Activated naive CD4-positive, alpha-beta T cell treated with anti-CD3 and anti-CD28 coated beads, Interleukin-2, amount 50 U/mL, for 72 hours (primary cell): ENCODE measurements around the gene NKD1. TPM values are rescaled to one million over a fixed set of nuclear protein-coding genes. Genes with fewer than 3 reads are reported as not detected.
"Not testable (repeated sequence)": the region's sequence is repeated elsewhere in the genome, so short reads cannot be mapped to it uniquely, and the experiment has no call there.

ENCODE experiments used
- ATAC-seq, 2 donors: fragments of 150-1000 bp; cut with Tn5 transposase; 2 replicates each; pipeline ENCODE4 v1.10.0; 2021; ENCODE audit warnings: mild to moderate bottlenecking in 2 of 2, moderate library complexity in 2 of 2
- DNase-seq, 2 donors: peaks; one replicate each; pipeline ENCODE4 v3.0.0; 2021 to 2022; ENCODE audit warnings: low spot score in 2 of 2
- H3K27ac Mint-ChIP-seq, 2 donors: one replicate each; pipeline ENCODE4 v1.8.0; 2022; ENCODE audit warnings: mild to moderate bottlenecking in 2 of 2, mixed read lengths in 2 of 2
- H3K36me3 Mint-ChIP-seq, 2 donors: one replicate each; pipeline ENCODE4 v1.8.0; 2022; ENCODE audit warnings: mixed read lengths in 2 of 2
- H3K9me3 Mint-ChIP-seq, 2 donors: one replicate each; pipeline ENCODE4 v1.8.0; 2022; ENCODE audit warnings: mixed read lengths in 2 of 2
- total RNA-seq, 2 donors: library from RNA; stranded (reverse); gene quantifications; one replicate each; pipeline ENCODE4 v1.2.3, GENCODE V29; 2022

The NKD1 gene
- total RNA-seq, 2 donors from 2014 or later = 1.4 to 2.1 TPM

DNA sequence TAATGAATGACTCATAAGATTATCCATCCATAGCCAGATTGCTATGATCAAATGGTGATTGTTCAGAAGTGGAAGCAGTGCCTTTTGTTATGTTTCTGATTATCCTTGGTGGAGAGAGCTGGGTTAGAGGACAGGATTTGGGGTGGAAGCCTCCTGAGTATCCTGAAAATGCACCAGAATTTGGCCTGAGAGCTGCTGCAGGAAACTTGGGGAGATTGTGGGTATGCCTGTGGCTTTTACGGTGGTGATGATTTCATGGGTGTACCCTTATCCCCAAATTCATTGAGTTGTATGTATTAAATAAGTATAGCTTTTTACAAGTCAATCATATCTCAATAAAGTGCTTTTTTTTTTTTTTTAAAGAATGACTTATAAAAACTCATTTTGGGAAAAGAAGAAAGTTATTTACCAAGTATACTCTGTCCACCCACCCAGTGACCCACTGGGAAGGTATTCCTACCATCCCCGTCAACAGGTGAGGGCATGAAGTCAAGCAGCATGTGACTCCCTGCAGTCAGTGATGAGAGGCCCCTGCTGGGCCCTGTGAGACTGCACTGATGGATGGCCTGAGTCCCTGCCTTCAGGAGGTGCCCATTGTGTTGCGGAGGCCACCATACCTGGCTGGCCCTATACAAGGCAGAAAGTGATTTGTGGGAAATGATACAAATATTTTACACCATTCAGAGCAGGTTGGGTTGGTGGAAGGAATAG is 28.4 kb downstream of the NKD1 start:
- H3K9me3 Mint-ChIP-seq = peaks cover 0 to 3% of the 10 kb centered on the region in 2 donors
- no peaks in the 10 kb centered on the region for H3K36me3 Mint-ChIP-seq
- DNase-seq = no peak
- no peak for ATAC-seq
- H3K27ac Mint-ChIP-seq = no peak overlapping the region

- ATAC-seq = no peak
- no peaks in the 10 kb centered on the region for H3K36me3 Mint-ChIP-seq
- no peak overlapping the region for H3K27ac Mint-ChIP-seq
- H3K9me3 Mint-ChIP-seq = peaks cover 0 to 3% of the 10 kb centered on the region in 2 donors
- no peak for DNase-seq
Measured at GRCh38 chr16:50578137-50578536, 29.9 kb downstream of the NKD1 start.

GRCh38 chr16:50579373-50579772 is 31.2 kb downstream of the NKD1 start:
- not testable (repeated sequence) for DNase-seq

DNA sequence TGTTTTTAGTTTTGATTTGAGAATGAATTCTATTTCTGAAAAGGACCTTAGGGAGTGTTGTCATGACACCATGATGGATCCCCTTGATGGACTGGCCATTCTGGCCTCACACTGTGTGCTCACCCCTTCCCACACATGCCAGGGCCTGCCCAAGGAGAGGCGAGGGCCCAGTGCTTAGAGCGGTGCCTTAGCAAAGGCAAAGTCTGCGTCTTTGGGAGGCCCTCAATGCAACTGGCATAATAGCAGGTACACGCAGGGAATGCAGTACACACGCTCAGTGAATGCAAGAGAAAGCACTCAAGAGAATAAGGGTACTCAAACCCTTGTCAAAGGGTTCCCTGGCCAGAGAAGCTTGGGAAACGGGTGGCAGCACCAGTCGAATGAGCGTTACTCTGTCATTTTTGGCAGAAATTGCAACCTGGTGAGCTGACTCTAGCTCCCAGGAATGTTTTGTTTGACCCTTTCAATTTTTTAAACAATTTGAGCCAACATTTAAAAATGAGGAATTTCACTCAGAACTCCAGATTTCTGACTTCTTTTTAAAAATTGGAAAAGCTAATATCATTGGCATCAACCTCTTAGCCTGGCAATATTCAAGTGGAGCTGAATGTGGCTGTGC is 32.1 kb downstream of the NKD1 start:
- no peak overlapping the region for H3K27ac Mint-ChIP-seq
- ATAC-seq (no peak), DNase-seq (no peak)
- no peaks in the 10 kb centered on the region for H3K36me3 Mint-ChIP-seq
- peaks cover 0 to 3% of the 10 kb centered on the region in 2 donors for H3K9me3 Mint-ChIP-seq

More at GRCh38 chr16:50579373-50579772, 31.2 kb downstream of the NKD1 start:
- not testable (repeated sequence) for H3K9me3 Mint-ChIP-seq, ATAC-seq, H3K36me3 Mint-ChIP-seq, H3K27ac Mint-ChIP-seq

DNA sequence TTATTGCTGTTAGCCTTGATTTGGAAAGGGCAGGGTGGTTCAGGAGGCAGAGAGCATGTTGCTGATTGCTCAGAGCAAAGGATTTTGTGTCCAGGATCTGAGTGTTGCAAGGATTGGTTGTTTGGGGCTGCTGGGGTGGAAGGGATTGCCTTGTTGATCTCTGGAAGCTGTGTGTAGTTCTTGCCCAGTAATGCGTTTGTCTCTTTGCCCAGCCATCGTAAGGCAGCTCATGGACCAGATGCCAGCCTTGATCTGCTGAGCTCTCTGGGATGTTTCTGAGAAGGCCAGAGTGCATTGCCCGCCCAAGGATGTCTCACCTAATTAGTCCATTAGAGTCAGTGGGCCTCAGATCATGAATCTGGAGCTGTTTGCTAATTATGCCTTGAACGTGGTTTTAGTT is 33.6 kb downstream of the NKD1 start:
- no peak for ATAC-seq
- Mint-ChIP-seq H3K36me3 (no peaks in the 10 kb centered on the region), H3K27ac (no peak overlapping the region), H3K9me3 (peaks cover 0 to 3% of the 10 kb centered on the region in 2 donors)
- DNase-seq = no peak

DNA sequence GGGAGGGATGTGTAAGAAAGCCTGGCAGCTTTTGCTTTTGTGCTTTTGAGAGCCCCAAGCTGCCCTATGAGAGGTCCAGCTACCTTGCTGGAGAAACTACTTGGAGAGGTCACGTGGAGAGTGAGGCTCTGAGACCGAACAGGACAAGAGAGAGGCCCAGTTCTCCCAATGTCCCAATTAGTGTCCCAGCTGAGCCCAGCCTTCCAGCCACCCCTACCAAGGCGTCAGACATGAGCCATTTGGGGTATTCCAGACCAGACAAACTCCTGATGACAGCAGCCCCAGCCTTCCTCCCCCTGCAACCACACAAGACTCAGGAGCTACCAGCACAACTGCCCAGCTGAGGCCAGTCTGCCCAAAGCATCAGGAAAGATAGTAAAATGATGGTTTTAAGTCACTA is 35.0 kb downstream of the NKD1 start:
- ATAC-seq (no peak), DNase-seq (no peak)
- no peaks in the 10 kb centered on the region for H3K36me3 Mint-ChIP-seq
- H3K9me3 Mint-ChIP-seq = peaks cover 0 to 3% of the 10 kb centered on the region in 2 donors
- peak overlapping the region in 1 of 2 donors; percentile 9 for H3K27ac Mint-ChIP-seq

- Mint-ChIP-seq H3K36me3 (peaks cover 0 to 6% of the 10 kb centered on the region in 2 donors), H3K27ac (peak overlapping the region in 1 of 2 donors; percentile 49), H3K9me3 (peaks cover 0 to under 1% of the 10 kb centered on the region in 2 donors)
- DNase-seq (no peak), ATAC-seq (peak in 1 of 2 donors; percentile 65)
Measured at GRCh38 chr16:50584033-50584722, 36.0 kb downstream of the NKD1 start.

DNA sequence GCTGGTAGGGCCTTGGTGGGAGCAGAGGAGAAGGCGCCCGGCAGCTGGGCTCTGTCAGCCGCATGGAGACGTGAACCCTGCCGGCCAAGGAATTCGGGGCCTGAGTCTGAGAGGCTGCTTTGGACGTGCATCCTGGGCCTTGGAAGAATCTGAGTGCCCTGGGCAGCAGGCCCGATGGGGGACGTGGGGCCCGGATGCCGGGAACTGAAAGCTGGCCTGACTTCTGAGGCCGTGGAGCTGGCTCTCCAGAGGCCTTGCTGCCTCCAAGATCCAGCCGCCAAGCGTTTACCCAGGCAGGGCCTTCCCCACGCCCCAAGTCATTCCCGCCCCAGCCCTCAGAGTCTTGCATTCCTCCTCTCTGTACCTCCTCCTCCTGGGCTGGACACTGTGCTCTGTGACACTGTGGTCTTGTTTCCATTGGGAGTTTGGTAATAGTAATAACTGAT is 37.2 kb downstream of the NKD1 start:
- ATAC-seq = no peak
- Mint-ChIP-seq H3K36me3 (peaks cover 5 to 12% of the 10 kb centered on the region in 2 donors), H3K27ac (peak overlapping the region in 1 of 2 donors; percentile 44), H3K9me3 (peaks cover 0 to 5% of the 10 kb centered on the region in 2 donors)
- DNase-seq = no peak

DNA sequence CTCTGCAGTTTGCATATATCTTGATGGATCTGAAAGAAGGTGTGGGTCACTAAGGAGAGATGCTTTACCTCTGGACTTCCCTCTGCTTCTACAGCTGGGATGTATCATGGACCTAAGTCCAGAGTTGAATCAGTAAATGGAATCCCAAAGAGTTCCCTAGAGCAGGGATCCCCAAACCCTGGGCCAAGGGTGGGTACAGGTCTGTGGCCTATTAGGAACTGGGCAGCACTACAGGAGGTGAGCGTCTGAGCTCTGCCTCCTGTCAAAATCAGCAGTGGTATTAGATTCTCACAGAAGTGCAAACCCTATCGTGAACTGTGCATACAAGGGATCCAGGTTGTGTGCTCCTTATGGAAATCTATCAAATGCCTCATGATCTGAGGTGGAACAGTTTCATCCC is 39.3 kb downstream of the NKD1 start:
- ATAC-seq (no peak), DNase-seq (no peak)
- Mint-ChIP-seq H3K9me3 (peaks cover 0 to 5% of the 10 kb centered on the region in 2 donors), H3K36me3 (peaks cover 5 to 12% of the 10 kb centered on the region in 2 donors), H3K27ac (no peak overlapping the region)

DNA sequence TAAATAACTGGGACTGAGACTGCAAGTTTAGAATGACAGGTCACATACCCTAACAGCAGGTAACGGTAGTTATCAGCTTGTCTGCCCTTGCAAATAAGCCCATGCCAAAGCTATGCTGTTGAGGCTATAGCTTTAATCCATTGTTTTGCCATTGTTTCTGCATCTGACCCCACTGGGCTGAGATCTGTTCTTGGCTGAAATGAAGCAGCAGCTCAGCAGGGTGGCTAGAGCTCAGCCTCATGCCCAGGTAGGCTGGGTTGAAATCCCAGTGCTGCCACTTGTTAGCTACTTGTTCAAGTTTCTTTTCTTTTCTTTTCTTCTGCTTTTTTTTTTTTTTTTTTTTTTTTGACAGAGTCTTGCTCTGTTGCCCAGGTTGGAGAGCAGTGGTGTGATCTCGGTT is 40.1 kb downstream of the NKD1 start:
- H3K36me3 Mint-ChIP-seq = peaks cover 5 to 12% of the 10 kb centered on the region in 2 donors
- DNase-seq (no peak), ATAC-seq (no peak)
- H3K9me3 Mint-ChIP-seq = peaks cover 0 to 5% of the 10 kb centered on the region in 2 donors
- H3K27ac Mint-ChIP-seq = peak overlapping the region; percentile 91 to 95

- DNase-seq (no peak), ATAC-seq (no peak)
- Mint-ChIP-seq H3K27ac (no peak overlapping the region), H3K9me3 (peaks cover 0 to 5% of the 10 kb centered on the region in 2 donors), H3K36me3 (peaks cover 5 to 12% of the 10 kb centered on the region in 2 donors)
Measured at GRCh38 chr16:50591209-50591608, 43.0 kb downstream of the NKD1 start.

GRCh38 chr16:50591800-50592771 is 43.9 kb downstream of the NKD1 start:
- ATAC-seq (peak in 1 of 2 donors; percentile 19), DNase-seq (no peak)
- Mint-ChIP-seq H3K36me3 (peaks cover 5 to 12% of the 10 kb centered on the region in 2 donors), H3K27ac (no peak overlapping the region), H3K9me3 (peaks cover 0 to 5% of the 10 kb centered on the region in 2 donors)

- Mint-ChIP-seq H3K27ac (no peak overlapping the region), H3K9me3 (peaks cover 0 to 5% of the 10 kb centered on the region in 2 donors), H3K36me3 (peaks cover 5 to 12% of the 10 kb centered on the region in 2 donors)
- ATAC-seq = no peak
- DNase-seq = no peak
Measured at GRCh38 chr16:50592996-50593395, 44.8 kb downstream of the NKD1 start.

DNA sequence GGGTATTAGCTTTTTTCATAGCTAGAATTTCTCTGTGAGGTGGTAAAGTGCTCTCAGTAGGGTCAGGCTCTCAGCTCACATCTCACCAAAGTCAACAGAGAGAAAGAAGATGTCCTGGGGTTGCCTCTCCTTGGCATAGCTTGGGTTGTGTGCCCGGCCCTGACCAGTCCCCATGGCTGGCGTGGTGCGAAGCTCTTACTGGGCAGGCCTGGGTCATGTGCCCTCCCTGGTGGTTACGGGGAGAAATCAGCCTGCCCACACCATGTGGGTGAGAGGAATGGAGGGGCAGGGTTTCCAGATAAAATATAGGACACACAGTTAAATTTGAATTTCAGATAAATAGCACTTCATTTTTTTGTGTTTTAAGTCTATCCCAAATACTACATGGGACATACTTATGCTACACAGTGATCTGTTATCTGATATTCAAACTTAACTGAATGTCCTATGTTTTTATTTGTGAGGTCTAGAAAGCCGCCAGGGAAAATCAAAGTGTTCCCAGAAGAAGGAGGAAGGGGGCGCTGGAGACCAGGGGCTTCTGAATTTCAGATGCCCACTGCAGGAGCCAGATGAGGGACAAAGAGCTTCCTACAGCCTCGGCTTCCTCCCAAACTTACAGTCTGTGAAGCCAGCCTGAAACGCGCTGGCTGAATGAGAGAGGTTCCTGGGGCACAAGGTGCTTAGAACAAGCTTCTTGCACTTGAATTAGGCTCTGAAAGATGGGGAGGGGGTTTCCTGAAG is 45.4 kb downstream of the NKD1 start:
- ATAC-seq = no peak
- no peak overlapping the region for H3K27ac Mint-ChIP-seq
- no peak for DNase-seq
- H3K9me3 Mint-ChIP-seq = peaks cover 0 to 5% of the 10 kb centered on the region in 2 donors
- peaks cover 5 to 12% of the 10 kb centered on the region in 2 donors for H3K36me3 Mint-ChIP-seq
